Stimulated activated CD4-positive, alpha-beta T cell treated with anti-CD3 and anti-CD28 coated beads, Interleukin-12 subunit alpha, Interleukin-12 subunit beta, amount 100 ng/mL, for 24 hours (primary cell): ENCODE results near the gene CLIC6.
A peak's percentile ranks its signal among the peaks of the same experiment; 100 is the strongest.

ENCODE experiments used
- DNase-seq, 2 experiments: peaks; one replicate each; pipeline ENCODE4 v3.0.0-alpha.2; 2020; ENCODE audit warnings: low read depth in 2 of 2

The CLIC6 gene

GRCh38 chr21:34726627-34727337 is 58.0 kb downstream of the CLIC6 start:
- DNase-seq, result no peak

DNA sequence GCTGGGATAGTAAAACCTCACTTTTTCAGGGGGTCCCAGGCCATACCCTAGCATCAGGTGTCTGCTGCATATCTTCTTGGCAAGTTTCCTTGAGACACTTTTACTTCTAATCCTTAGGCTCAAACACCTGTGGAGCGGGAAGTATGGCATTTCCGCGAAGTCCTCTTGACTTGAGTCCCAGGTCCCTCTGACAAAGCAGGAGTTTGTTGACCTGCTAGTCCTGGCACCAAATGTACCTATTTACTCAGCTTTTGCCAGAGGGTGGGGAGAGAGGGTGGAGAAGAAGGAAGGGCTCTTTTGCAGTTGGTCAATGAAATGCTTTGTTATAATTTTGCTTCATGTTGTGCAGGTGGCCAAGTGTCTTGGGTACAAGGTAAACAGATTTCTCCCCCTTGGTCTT is 59.7 kb downstream of the CLIC6 start:
- no peak for DNase-seq

- no peak for DNase-seq
These were observed 61.4 kb downstream of the CLIC6 start for GRCh38 chr21:34730194-34730593.

- DNase-seq, result no peak
These were observed 62.1 kb downstream of the CLIC6 start for GRCh38 chr21:34730756-34731445.

GRCh38 chr21:34732388-34732821 is 63.6 kb downstream of the CLIC6 start:
- DNase-seq, result no peak

DNA sequence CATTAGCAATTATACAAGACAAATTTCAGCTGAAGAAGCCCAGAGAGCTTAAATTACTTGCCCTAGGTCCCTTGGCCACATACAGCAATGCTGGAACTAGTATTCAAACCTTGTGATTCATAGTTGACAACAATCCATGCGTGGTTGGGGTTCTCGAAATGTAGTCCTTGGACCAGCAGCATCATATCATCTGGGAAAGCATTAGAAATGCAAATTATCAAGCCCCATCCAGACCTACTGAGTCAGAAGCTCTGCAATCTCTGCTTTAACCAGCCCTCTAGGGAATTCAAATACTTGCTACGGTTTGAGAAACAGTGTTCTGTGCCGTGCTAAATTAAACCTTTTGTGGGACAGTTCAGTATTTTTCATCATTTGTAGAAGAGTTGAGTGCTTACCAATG is 65.1 kb downstream of the CLIC6 start:
- no peak for DNase-seq

- DNase-seq, result no peak
These were observed 65.9 kb downstream of the CLIC6 start for GRCh38 chr21:34734696-34735095.

DNA sequence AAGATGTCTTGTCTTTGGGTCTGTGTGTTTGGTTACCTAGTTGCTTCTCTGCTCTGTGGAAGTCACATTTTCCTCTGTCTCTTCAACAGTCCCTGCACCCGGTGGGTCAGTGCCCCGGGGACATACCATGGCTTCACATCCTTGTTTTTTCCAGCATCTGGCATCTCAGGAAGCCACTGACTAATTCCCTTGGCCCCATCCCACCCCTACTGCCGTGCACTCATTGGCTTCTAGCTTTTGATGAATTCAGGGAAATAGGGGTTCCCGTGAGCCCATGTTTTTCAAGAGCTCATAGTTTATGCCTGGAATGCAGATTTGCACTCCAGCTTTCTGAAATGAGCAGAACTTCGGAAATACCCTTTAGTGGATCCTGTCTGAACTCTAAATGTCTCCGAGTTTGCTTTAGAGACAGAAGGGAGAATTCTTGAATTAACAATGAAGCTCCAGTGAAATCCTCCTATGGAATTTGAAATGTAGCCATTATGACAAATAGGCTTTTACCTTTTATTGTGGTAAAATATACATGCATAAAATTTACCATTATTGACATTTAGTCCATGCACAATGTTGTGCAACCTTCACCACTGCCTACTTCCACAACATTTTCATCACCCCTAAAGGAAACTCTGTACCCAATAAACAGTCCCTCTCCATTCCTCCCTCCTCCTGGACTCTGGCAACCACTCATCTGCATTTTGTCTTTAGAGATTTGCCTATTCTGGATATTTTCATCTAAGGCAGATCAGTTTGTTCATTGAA is 67.5 kb downstream of the CLIC6 start:
- no peak for DNase-seq

DNA sequence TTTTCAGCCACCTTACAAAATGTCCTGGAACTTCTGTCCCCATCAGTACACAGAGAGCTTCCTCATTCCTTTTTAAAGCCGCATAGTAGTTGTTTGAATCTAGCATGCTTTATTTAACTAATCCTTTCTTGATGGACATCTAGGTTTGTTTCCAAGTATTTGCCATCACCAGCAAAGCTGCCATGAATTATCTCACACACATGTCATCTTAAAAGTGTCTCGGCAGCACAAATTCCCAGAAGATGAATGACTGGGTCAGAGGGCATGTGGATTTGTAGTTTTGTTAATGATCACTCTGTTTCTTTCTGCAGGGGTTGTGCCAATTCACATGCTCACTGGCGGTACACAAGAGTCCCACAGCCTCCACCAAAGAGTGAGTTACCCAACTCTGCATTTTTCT is 68.3 kb downstream of the CLIC6 start:
- DNase-seq, result no peak

- DNase-seq, result no peak
These were observed 71.4 kb downstream of the CLIC6 start for GRCh38 chr21:34740198-34740597.

- DNase-seq, result no peak
These were observed 74.5 kb downstream of the CLIC6 start for GRCh38 chr21:34743285-34743684.

GRCh38 chr21:34743831-34744230 is 75.0 kb downstream of the CLIC6 start:
- no peak for DNase-seq

- no peak for DNase-seq
These were observed 76.0 kb downstream of the CLIC6 start for GRCh38 chr21:34744801-34745200.

GRCh38 chr21:34745557-34746255 is 76.9 kb downstream of the CLIC6 start:
- peak; percentile 24 to 45 for DNase-seq

GRCh38 chr21:34748862-34749261 is 80.1 kb downstream of the CLIC6 start:
- DNase-seq, result no peak

- DNase-seq, result no peak
These were observed 86.2 kb downstream of the CLIC6 start for GRCh38 chr21:34754690-34755647.

DNA sequence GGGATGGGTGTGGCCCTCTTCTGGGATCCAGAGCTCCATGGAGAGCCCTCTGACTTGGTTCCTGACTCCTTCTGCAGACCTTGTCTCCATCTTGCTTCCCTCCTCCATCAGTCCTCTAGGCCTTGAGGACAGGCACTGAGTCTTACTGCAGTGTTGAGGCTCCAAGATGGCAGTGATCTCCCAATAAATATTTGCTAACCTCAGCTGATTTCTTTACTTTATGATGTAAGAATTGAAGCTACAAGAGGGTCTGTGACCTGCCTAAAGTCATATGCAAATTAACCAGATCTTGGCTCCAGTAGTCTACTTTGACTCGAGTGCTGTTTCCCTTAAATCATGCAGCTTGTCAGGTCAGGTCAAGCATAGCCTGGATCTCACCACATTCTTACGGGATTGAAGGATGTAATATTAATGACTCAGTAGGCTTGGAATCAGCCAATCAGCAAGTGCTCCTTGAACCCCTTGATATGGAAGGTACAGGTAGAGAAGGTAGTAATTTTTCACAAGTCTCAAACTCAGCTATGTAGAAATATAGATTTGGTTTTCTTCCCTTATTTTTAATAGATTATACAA is 93.0 kb downstream of the CLIC6 start:
- DNase-seq, result no peak

DNA sequence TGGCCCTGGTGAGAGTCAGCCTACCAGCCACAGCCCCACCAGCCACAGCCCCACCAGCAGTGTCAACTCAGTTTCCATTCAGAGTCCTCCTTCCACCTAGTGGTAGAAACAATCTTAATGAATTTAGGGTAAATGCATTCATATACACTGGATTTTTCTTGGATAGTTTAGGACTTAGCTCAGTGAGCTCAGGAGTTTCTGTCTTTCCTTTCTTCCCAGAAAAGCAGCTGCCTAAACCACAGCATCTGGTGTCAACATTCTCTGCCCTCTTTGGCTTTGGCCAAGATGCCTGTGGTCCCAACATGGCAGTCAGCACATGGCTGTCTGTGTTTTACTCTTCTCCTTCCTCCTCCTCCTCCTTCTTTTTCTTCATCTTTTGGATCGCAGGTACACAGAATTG is 94.0 kb downstream of the CLIC6 start:
- DNase-seq, result no peak

DNA sequence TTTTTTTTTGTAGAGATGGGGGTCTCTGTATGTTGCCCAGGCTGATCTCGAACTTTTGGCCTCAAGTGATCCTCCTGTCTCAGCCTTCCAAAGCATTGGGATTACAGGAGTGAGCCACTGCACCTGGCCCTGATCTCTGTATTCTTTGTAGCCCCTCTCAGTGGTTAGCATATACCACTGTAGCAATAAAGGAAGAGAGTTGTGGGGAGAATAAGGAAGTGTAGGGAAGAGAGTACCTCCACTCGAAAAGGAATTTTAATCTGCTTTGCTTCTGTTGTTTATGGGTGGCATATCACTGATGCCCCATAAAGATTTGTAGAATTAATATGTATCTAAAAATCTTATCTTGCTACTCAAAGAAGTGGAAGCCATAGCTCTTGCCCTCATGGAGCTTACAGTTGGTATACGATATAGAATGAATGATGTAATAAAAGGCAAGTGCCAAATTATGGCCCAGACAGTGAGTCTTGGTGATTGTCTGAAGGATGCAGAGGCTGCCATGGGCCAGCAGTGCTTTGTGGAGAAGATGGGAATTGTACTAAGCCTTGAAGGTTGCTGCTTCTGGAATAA is 96.0 kb downstream of the CLIC6 start:
- DNase-seq, result no peak

GRCh38 chr21:34765619-34766018 is 96.8 kb downstream of the CLIC6 start:
- DNase-seq, result no peak
